Choroid plexus epithelial cell (primary cell): Measurements from ENCODE around the gene PDIA5.
"Not testable (repeated sequence)": the region's sequence is repeated elsewhere in the genome, so short reads cannot be mapped to it uniquely, and the experiment has no call there.

Experiments
- DNase-seq: peaks from one replicate; pipeline ENCODE4 v3.0.0-alpha.2; 2010; ENCODE audit warnings: low read depth
- H3K4me3 ChIP-seq: 2 replicates; pipeline ENCODE4 v1.5.1; 2011; ENCODE audit warnings: low read depth, mild to moderate bottlenecking, control low read depth, low read length, moderate library complexity
- TF ChIP-seq, protein P1 (sequence below): conservative IDR thresholded peaks from 2 replicates; pipeline ENCODE4 v1.5.1; 2011; ENCODE audit warnings: low read depth, mild to moderate bottlenecking, control low read depth, inconsistent platforms, low read length, moderate library complexity

Gene PDIA5

DNA sequence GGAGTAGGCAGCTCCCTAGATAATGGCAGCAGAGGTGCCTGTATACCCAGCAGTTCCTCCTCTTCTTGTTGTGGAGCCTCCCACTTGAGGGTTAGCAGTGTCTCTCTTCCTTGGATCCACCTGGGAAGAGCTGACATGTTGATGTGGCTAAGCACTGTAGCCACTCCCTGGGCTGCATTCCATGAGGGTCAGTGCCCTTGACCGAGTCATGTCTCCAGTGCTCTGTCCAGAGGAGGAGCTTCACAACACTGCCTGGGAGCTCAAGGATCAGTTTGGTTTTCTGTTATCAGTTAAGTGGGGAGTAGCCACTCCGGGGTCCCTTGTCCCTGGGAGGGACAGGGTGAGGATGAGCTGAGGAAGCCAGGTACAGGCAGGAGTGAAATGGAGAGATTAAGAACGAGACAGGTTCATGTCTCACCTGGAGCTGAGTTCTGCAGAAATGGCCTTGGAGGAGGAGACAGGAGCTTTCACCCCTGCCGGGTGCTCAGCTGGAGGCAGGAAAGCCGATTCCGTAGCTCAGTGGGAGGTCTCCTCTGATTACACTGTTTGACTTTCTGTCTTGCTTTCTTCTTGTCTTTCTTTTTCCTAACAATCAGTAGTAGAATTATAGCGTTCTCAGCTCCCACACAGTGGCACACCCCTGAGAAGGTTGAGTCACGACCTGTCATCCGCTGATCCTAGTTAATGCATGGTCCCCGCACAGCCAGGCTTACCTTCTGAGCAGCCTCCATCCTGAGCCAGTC, 77.0 kb downstream of the PDIA5 start:
- no peak overlapping the region for H3K4me3 ChIP-seq
- peak; percentile 74 for DNase-seq
- TF ChIP-seq, protein P1, sequence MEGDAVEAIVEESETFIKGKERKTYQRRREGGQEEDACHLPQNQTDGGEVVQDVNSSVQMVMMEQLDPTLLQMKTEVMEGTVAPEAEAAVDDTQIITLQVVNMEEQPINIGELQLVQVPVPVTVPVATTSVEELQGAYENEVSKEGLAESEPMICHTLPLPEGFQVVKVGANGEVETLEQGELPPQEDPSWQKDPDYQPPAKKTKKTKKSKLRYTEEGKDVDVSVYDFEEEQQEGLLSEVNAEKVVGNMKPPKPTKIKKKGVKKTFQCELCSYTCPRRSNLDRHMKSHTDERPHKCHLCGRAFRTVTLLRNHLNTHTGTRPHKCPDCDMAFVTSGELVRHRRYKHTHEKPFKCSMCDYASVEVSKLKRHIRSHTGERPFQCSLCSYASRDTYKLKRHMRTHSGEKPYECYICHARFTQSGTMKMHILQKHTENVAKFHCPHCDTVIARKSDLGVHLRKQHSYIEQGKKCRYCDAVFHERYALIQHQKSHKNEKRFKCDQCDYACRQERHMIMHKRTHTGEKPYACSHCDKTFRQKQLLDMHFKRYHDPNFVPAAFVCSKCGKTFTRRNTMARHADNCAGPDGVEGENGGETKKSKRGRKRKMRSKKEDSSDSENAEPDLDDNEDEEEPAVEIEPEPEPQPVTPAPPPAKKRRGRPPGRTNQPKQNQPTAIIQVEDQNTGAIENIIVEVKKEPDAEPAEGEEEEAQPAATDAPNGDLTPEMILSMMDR, result no peak

GRCh38 chr3:123147754-123148535, 81.1 kb downstream of the PDIA5 start:
- DNase-seq, result no peak
- no peak overlapping the region for H3K4me3 ChIP-seq
- TF ChIP-seq, protein P1, result no peak

- TF ChIP-seq, protein P1, result no peak
- H3K4me3 ChIP-seq, result no peak overlapping the region
- DNase-seq, result no peak
Measured at GRCh38 chr3:123148772-123149171, 81.9 kb downstream of the PDIA5 start.

DNA sequence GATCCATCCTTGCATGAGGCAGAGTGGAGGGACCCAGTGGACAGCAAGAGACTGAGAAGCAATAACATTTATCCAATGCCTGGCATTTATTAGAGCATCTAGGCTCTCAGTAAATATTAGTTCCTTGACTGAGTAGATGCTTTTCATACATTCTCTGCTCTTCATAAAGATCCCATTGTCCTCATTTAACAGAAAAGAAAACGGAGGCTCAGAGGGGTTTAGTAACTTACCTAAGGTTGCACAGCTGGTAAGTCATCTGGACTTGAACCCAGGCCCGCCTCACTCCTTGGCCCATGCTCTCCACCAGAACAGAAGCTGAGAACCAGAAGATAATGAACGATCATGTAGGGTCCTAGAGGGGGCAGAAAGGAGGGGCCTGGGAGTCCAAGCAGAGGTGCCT, 82.7 kb downstream of the PDIA5 start:
- H3K4me3 ChIP-seq, result no peak overlapping the region
- TF ChIP-seq, protein P1, result no peak
- DNase-seq, result no peak

- H3K4me3 ChIP-seq, result no peak overlapping the region
- DNase-seq, result no peak
- TF ChIP-seq, protein P1, result no peak
Measured at GRCh38 chr3:123150449-123151215, 83.8 kb downstream of the PDIA5 start.

- H3K4me3 ChIP-seq, result no peak overlapping the region
- DNase-seq, result no peak
- TF ChIP-seq, protein P1, result no peak
Measured at GRCh38 chr3:123151251-123151705, 84.5 kb downstream of the PDIA5 start.

DNA sequence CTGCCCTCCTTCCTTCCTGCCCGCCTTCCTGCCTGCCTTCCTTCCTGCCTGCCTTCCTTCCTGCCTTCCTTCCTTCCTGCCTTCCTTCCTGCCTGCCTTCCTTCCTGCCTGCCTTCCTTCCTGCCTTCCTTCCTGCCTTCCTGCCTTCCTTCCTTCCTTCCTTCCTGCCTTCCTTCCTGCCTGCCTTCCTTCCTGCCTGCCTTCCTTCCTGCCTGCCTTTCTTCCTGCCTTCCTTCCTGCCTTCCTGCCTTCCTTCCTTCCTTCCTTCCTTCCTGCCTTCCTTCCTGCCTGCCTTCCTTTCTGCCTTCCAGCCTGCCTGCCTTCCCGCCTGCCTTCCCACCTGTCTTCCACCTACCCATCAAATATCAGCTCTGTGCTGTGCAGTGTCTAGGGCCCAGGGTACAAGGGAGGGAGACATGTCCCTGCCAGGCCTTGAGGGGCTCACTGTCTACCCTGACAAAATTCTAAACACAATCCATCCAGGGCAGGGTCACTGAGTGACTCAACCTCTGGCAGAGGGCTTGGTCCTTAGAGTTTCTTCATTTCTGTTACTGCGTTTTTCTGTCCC, 85.1 kb downstream of the PDIA5 start:
- DNase-seq, result not testable (repeated sequence)

More for the DNA sequence above, 85.1 kb downstream of the PDIA5 start:
- not testable (repeated sequence) for H3K4me3 ChIP-seq
